Subcutaneous abdominal adipose tissue (tissue), 5 donors: Measurements from ENCODE around the gene TERB1.
"Not testable (repeated sequence)": the region's sequence is repeated elsewhere in the genome, so short reads cannot be mapped to it uniquely, and the experiment has no call there.

Source experiments
- H3K27ac ChIP-seq: one replicate; pipeline ENCODE4 v1.7.0; 2013; ENCODE audit warnings: low read depth, mild to moderate bottlenecking, inconsistent platforms, low read length, moderate library complexity
- H3K27me3 ChIP-seq, 5 donors: one replicate each; pipeline ENCODE4 v1.7.0; 2013; ENCODE audit warnings: low read length in 5 of 5, inconsistent platforms in 1 of 5; ENCODE audit not compliant: control insufficient read depth in 5 of 5, insufficient read depth in 4 of 5
- H3K36me3 ChIP-seq, 5 donors: one replicate each; pipeline ENCODE4 v1.7.0; 2013; ENCODE audit warnings: low read length in 5 of 5; ENCODE audit not compliant: control insufficient read depth in 5 of 5, insufficient read depth in 5 of 5
- H3K4me1 ChIP-seq, 5 donors: one replicate each; pipeline ENCODE4 v1.7.0; 2013; ENCODE audit warnings: low read length in 5 of 5, mild to moderate bottlenecking in 3 of 5, moderate library complexity in 1 of 5; ENCODE audit not compliant: control insufficient read depth in 5 of 5, insufficient read depth in 5 of 5
- H3K4me3 ChIP-seq, 5 donors: one replicate each; pipeline ENCODE4 v1.7.0; 2013; ENCODE audit warnings: low read length in 5 of 5, low read depth in 1 of 5
- H3K9ac ChIP-seq, 5 donors: one replicate each; pipeline ENCODE4 v1.7.0; 2013; ENCODE audit warnings: low read length in 5 of 5, mild to moderate bottlenecking in 4 of 5, moderate library complexity in 3 of 5
- H3K9me3 ChIP-seq, 5 donors: one replicate each; pipeline ENCODE4 v1.7.0; 2013; ENCODE audit warnings: low read length in 5 of 5; ENCODE audit not compliant: control insufficient read depth in 5 of 5
- donor health status: healthy.
- donor health status: healthy.
- donor health status: healthy.
- donor health status: healthy.
- donor health status: healthy.

TERB1 gene

GRCh38 chr16:66830422-66831404, 29.3 kb upstream of the TERB1 start, which contains the start of gene NAE1:
Gene NAE1, minus strand, starts transcription at chr16:66830976. Its CDS starts 77 bp downstream, at chr16:66830899.
- Histone ChIP-seq H3K27ac (no peak within 1 kb of the TSS), H3K4me1 (peaks cover 3 to 21% (median 16%) of the 10 kb centered on the region in 5 donors), H3K9me3 (no peaks in the 10 kb centered on the region), H3K9ac (peak within 1 kb of the TSS in 4 of 5 donors; percentile 76 to 86 (median 81)), H3K36me3 (peaks cover 11 to 24% (median 12%) of the 10 kb centered on the region in 5 donors), H3K4me3 (peak within 1 kb of the TSS; percentile 32 to 87 (median 80)), H3K27me3 (no peaks in the 10 kb centered on the region)

GRCh38 chr16:66824006-66824405, 22.6 kb upstream of the TERB1 start:
- H3K27me3 ChIP-seq = no peaks in the 10 kb centered on the region
- no peak overlapping the region for H3K4me3 ChIP-seq
- no peak overlapping the region for H3K9ac ChIP-seq
- peaks cover 34 to 70% (median 39%) of the 10 kb centered on the region in 5 donors for H3K36me3 ChIP-seq
- H3K27ac ChIP-seq = no peak overlapping the region
- H3K9me3 ChIP-seq = no peaks in the 10 kb centered on the region
- H3K4me1 ChIP-seq = peaks cover 0 to 6% (median 2%) of the 10 kb centered on the region in 5 donors

GRCh38 chr16:66814734-66815133, 13.3 kb upstream of the TERB1 start:
- H3K9ac ChIP-seq = no peak overlapping the region
- H3K36me3 ChIP-seq = peaks cover 59 to 89% (median 71%) of the 10 kb centered on the region in 5 donors

GRCh38 chr16:66811043-66811442, 9.7 kb upstream of the TERB1 start:
- peaks cover 0 to 2% (median 0%) of the 10 kb centered on the region in 5 donors for H3K4me1 ChIP-seq
- H3K9ac ChIP-seq = no peak overlapping the region
- no peaks in the 10 kb centered on the region for H3K27me3 ChIP-seq
- peaks cover 51 to 83% (median 70%) of the 10 kb centered on the region in 5 donors for H3K36me3 ChIP-seq
- H3K4me3 ChIP-seq = no peak overlapping the region
- no peaks in the 10 kb centered on the region for H3K9me3 ChIP-seq
- no peak overlapping the region for H3K27ac ChIP-seq

More at GRCh38 chr16:66814734-66815133, 13.3 kb upstream of the TERB1 start:
- no peaks in the 10 kb centered on the region for H3K4me1 ChIP-seq
- H3K9me3 ChIP-seq = no peaks in the 10 kb centered on the region
- no peak overlapping the region for H3K4me3 ChIP-seq
- H3K27ac ChIP-seq = no peak overlapping the region
- H3K27me3 ChIP-seq = no peaks in the 10 kb centered on the region

- peaks cover 55 to 84% (median 70%) of the 10 kb centered on the region in 5 donors for H3K36me3 ChIP-seq
- H3K27ac ChIP-seq = no peak overlapping the region
- H3K27me3 ChIP-seq = no peaks in the 10 kb centered on the region
- no peak overlapping the region for H3K4me3 ChIP-seq
- H3K9ac ChIP-seq = no peak overlapping the region
- no peaks in the 10 kb centered on the region for H3K9me3 ChIP-seq
- peaks cover 0 to 2% (median 0%) of the 10 kb centered on the region in 5 donors for H3K4me1 ChIP-seq
Observed at GRCh38 chr16:66810391-66810790, 9.0 kb upstream of the TERB1 start.

- H3K4me3 ChIP-seq = no peak overlapping the region
Observed at GRCh38 chr16:66809765-66810164, 8.4 kb upstream of the TERB1 start.

DNA sequence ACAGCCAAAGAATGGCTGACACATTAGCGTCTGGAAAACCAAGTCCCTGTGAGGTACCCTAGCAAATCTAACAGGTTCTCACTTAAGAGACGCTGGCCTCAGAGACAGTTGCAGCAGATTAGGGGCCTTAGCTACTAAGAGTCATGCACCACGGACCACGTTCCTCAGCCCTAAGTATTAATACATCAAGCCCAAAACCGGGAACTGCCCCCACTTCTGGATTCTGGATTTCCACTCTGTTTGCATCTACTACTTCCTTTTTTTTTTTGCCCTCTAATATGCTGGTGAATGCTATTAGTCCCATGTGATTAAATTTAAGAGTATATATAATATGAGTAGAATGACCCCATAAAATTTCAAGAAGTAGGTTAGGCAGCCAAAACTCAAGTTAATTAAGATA, 775 bp upstream of the TERB1 start:
- Histone ChIP-seq H3K36me3 (peaks cover 34 to 51% (median 42%) of the 10 kb centered on the region in 5 donors), H3K27ac (no peak overlapping the region), H3K4me1 (peaks cover 0 to 2% (median 0%) of the 10 kb centered on the region in 5 donors)

More at GRCh38 chr16:66809765-66810164, 8.4 kb upstream of the TERB1 start:
- H3K36me3 ChIP-seq = peaks cover 59 to 85% (median 71%) of the 10 kb centered on the region in 5 donors
- H3K4me1 ChIP-seq = peaks cover 0 to 2% (median 0%) of the 10 kb centered on the region in 5 donors
- no peaks in the 10 kb centered on the region for H3K9me3 ChIP-seq
- no peak overlapping the region for H3K27ac ChIP-seq
- no peak overlapping the region for H3K9ac ChIP-seq
- no peaks in the 10 kb centered on the region for H3K27me3 ChIP-seq

DNA sequence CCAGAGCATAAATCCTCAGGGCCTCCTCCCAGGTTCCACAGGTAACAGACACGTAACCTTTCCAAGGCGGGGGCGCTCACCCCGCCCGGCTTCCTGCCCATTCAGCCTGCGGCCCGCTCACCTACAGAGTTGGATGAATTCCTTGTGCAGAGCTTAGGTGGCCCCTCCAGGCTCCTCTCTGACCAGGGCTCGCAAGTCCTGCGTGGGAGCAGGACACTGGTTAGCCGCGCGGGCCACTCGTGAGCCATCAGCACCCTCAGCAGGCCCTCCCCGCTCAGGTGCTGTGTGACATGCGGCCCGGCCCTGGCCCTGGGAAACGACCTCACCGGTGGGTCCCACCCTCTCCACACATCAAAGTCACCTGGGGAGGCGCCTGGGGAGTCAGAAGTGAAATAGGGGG, 528 bp downstream of the TERB1 start:
- no peaks in the 10 kb centered on the region for H3K27me3 ChIP-seq
- H3K9me3 ChIP-seq = no peaks in the 10 kb centered on the region
- no peak overlapping the region for H3K4me3 ChIP-seq
- no peak overlapping the region for H3K9ac ChIP-seq
- no peaks in the 10 kb centered on the region for H3K4me1 ChIP-seq
- no peak overlapping the region for H3K27ac ChIP-seq
- peaks cover 28 to 39% (median 36%) of the 10 kb centered on the region in 5 donors for H3K36me3 ChIP-seq

More for the DNA sequence above, 775 bp upstream of the TERB1 start:
- H3K4me3 ChIP-seq = no peak overlapping the region
- H3K9ac ChIP-seq = no peak overlapping the region
- no peaks in the 10 kb centered on the region for H3K27me3 ChIP-seq
- no peaks in the 10 kb centered on the region for H3K9me3 ChIP-seq

DNA sequence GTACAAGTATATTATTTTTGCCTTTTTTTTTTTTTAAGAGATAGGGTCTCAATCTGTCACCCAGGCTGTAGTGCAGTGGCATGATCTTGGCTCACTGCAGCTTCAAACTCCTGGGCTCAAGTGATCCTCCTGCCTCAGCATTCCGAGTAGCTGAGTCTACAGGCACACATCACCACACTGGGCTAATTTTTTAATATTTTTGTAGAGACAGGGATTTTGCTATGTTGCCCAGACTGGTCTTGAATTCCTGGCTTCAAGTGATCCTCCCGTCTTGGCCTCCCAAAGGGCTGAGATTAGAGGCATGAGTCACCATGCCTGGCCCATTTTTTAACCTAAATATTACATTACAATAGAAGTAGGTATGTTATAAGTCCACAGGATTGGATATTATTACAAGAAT, 3.2 kb downstream of the TERB1 start:
- Histone ChIP-seq H3K27ac (no peak overlapping the region), H3K4me3 (no peak overlapping the region), H3K9me3 (no peaks in the 10 kb centered on the region), H3K36me3 (peaks cover 9 to 16% (median 13%) of the 10 kb centered on the region in 5 donors), H3K9ac (no peak overlapping the region), H3K4me1 (no peaks in the 10 kb centered on the region), H3K27me3 (no peaks in the 10 kb centered on the region)

DNA sequence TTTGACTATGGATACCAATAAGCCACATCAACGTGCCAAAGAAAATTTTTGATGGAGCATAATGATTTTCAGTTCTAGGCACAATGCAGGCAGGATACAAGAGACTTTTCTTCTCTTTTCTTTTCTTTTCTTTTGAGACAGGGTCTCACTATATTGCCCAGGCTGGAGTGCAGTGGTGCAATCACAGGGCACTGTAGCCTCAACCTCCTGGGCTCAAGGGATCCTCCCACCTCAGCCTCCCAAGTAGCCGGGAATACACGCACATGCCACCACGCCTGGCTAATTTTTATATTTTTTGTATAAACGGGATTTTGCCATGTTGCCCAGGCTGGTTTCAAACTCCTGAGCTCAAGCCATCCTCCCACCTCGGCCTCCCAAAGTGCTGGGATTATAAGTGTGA, 7.4 kb downstream of the TERB1 start:
- not testable (repeated sequence) for H3K4me3 ChIP-seq, H3K27me3 ChIP-seq, H3K9me3 ChIP-seq, H3K27ac ChIP-seq, H3K4me1 ChIP-seq, H3K9ac ChIP-seq, H3K36me3 ChIP-seq
